Measurements from ENCODE around the gene HABP2.
A peak's percentile ranks its signal among the peaks of the same experiment; 100 is the strongest.

HABP2 gene

GRCh38 chr10:113527211-113527906 is 25.5 kb upstream of the HABP2 start:
- DNase-seq (ENCODE audit: low read depth), result peak; percentile 28

GRCh38 chr10:113528876-113529275 is 24.0 kb upstream of the HABP2 start:
- no peak for DNase-seq (ENCODE audit: low read depth)

GRCh38 chr10:113529575-113529974 is 23.3 kb upstream of the HABP2 start:
- DNase-seq (ENCODE audit: low read depth), result no peak

GRCh38 chr10:113530476-113530875 is 22.4 kb upstream of the HABP2 start:
- no peak for DNase-seq (ENCODE audit: low read depth)

- no peak for DNase-seq (ENCODE audit: low read depth)
Observed at GRCh38 chr10:113532724-113533123, 20.1 kb upstream of the HABP2 start.

GRCh38 chr10:113533801-113534200 is 19.1 kb upstream of the HABP2 start:
- no peak for DNase-seq (ENCODE audit: low read depth)

- DNase-seq (ENCODE audit: low read depth), result no peak
Observed at GRCh38 chr10:113534423-113534822, 18.4 kb upstream of the HABP2 start.

GRCh38 chr10:113537672-113538071 is 15.2 kb upstream of the HABP2 start:
- no peak for DNase-seq (ENCODE audit: low read depth)

- DNase-seq (ENCODE audit: low read depth), result no peak
Observed at GRCh38 chr10:113538151-113538550, 14.7 kb upstream of the HABP2 start.

GRCh38 chr10:113539789-113540188 is 13.1 kb upstream of the HABP2 start:
- peak; percentile 46 for DNase-seq (ENCODE audit: low read depth)

GRCh38 chr10:113540845-113541548 is 11.9 kb upstream of the HABP2 start:
- DNase-seq (ENCODE audit: low read depth), result no peak

- DNase-seq (ENCODE audit: low read depth), result no peak
Observed at GRCh38 chr10:113541549-113541927, 11.3 kb upstream of the HABP2 start.

GRCh38 chr10:113543107-113543955 is 9.5 kb upstream of the HABP2 start:
- DNase-seq (ENCODE audit: low read depth), result no peak

GRCh38 chr10:113544392-113544791 is 8.5 kb upstream of the HABP2 start:
- no peak for DNase-seq (ENCODE audit: low read depth)

GRCh38 chr10:113547426-113547825 is 5.4 kb upstream of the HABP2 start:
- DNase-seq (ENCODE audit: low read depth), result no peak

GRCh38 chr10:113549856-113550255 is 3.0 kb upstream of the HABP2 start:
- no peak for DNase-seq (ENCODE audit: low read depth)

GRCh38 chr10:113550365-113550764 is 2.5 kb upstream of the HABP2 start:
- no peak for DNase-seq (ENCODE audit: low read depth)

- no peak for DNase-seq (ENCODE audit: low read depth)
Observed at GRCh38 chr10:113552014-113552413, 839 bp upstream of the HABP2 start.

GRCh38 chr10:113553149-113553548 is 296 bp downstream of the HABP2 start:
- no peak for DNase-seq (ENCODE audit: low read depth)

GRCh38 chr10:113554214-113554613 is 1.4 kb downstream of the HABP2 start:
- DNase-seq (ENCODE audit: low read depth), result no peak

- DNase-seq (ENCODE audit: low read depth), result no peak
Observed at GRCh38 chr10:113555245-113555644, 2.4 kb downstream of the HABP2 start.

GRCh38 chr10:113555751-113556150 is 2.9 kb downstream of the HABP2 start:
- DNase-seq (ENCODE audit: low read depth), result no peak

GRCh38 chr10:113557424-113557862 is 4.6 kb downstream of the HABP2 start:
- DNase-seq (ENCODE audit: low read depth), result no peak

Data from GM04504 (cell line).